Stimulated activated CD4-positive, alpha-beta T cell treated with anti-CD3 and anti-CD28 coated beads, Interleukin-12 subunit alpha, Interleukin-12 subunit beta, amount 100 ng/mL, for 48 hours (primary cell): ENCODE data around the gene MTAP.
A peak's percentile ranks its signal among the peaks of the same experiment; 100 is the strongest.

ENCODE experiments used
- DNase-seq, 3 donors: peaks; one replicate each; pipeline ENCODE4 v3.0.0-alpha.2; 2020; ENCODE audit warnings: low read depth in 2 of 3, low spot score in 1 of 3

The MTAP gene

GRCh38 chr9:21802418-21803000 lies at the start of gene MTAP:
MTAP (plus strand) TSS chr9:21802636; CDS start chr9:21802749, 113 bp downstream.
- DNase-seq: peak; percentile 59 to 72 (median 60)

DNA sequence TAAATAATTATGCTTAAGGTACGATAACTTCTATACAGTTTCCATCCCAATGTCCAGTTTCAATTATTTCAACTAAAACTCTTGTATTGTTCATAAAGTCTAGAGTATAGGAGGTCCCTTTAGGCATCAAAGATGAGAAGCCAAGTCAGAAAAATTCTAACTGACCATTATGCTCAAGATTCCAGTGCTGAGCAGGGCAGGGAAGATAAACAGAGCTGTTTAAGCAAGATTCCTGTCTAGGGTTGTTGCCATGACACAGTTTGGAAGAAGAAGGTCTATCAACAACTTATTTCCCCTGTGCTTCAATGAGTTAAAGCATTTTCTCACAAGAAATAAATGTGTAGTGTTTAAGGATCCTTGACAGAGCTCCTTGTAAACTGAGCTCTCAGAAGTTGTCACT lies 48.9 kb upstream of the MTAP start:
- DNase-seq: no peak

- no peak for DNase-seq
Observed at GRCh38 chr9:21754741-21755140, 47.7 kb upstream of the MTAP start.

GRCh38 chr9:21758540-21758939 lies 43.9 kb upstream of the MTAP start:
- DNase-seq: no peak

- DNase-seq: peak; percentile 7 to 43 (median 18)
Observed at GRCh38 chr9:21761309-21761901, 41.0 kb upstream of the MTAP start.

- DNase-seq: no peak
Observed at GRCh38 chr9:21762064-21762463, 40.4 kb upstream of the MTAP start.

- no peak for DNase-seq
Observed at GRCh38 chr9:21764846-21765245, 37.6 kb upstream of the MTAP start.

- no peak for DNase-seq
Observed at GRCh38 chr9:21766096-21766495, 36.3 kb upstream of the MTAP start.

GRCh38 chr9:21770871-21771560 lies 31.4 kb upstream of the MTAP start:
- no peak for DNase-seq

DNA sequence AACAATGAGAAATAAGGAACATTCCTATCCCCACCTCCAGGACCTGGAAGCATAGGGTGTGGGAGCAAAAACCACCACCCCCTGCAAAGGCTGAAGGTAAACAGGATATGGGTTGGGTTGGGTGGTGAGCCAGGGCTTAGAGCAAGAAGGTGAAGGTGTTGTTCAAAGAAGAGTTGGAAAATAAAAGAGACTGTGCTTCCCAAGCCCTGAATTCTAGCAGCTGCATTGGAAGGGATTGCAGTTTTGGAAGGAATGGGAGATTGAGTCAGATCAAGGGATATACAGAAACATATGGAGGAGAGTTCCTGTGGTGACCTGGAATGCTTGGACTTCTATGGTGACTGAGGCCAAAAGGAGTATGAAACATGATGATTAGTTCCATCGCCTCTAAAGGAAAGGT lies 24.7 kb upstream of the MTAP start:
- DNase-seq: no peak

- no peak for DNase-seq
Observed at GRCh38 chr9:21778304-21778703, 24.1 kb upstream of the MTAP start.

- no peak for DNase-seq
Observed at GRCh38 chr9:21779397-21779796, 23.0 kb upstream of the MTAP start.

DNA sequence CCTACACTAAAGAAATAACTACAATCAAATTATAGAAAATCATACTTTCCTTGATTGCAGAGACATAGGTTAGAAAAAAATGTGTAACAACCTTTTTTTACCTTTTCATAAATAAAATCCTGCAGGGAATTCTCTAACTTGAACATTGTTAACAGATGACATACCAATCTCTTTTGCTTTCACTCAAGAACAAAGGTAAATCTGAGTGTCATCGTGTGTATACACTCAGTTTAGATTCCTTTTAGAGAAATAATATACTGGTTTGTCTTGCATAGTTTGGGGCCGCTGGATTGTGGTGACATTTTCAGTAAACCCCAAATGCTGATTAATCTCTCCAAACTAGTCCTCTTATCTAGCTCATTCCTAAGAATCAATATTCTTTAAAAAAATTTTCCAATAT lies 20.8 kb upstream of the MTAP start:
- DNase-seq: no peak

DNA sequence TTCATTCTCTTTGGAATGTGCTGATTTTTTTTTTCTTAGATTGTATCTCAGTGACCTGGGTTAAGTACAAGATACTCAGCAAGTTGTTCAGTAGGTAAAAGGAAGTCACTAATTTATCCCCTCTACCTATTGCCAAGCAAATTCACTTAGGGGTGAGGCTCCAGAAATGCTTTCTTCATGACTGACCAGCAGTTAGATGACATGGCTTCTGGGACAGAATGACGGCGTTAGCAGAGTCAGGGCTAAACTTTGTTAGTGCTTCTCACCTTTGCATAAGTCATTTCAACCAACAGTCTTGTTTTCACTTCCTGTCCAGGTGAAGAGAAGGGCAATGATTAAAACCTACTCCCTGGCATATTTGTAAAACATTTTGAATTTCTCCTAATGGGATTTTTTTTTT lies 20.2 kb upstream of the MTAP start:
- no peak for DNase-seq

DNA sequence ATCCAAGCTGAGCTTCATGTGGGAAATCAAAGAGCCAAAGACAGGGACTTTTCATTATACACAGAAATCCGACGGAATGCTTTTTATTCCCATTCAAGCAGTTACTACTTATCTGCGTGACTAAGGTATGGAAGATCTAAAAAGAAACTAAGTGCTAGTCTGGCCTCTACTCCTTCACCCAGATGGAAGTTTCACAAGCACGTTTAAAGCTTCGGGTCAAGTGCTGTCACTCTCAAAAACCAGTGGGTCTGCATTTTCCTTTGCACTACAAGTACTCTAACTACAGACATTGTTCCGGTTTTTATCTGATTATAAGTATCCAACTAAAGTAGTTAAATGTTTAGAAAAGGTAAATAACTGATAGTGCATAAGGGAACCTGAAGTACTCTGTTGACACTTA lies 13.7 kb upstream of the MTAP start:
- no peak for DNase-seq

GRCh38 chr9:21789541-21790037 lies 12.8 kb upstream of the MTAP start:
- DNase-seq: peak in 2 of 3 donors; percentile 17 to 46

DNA sequence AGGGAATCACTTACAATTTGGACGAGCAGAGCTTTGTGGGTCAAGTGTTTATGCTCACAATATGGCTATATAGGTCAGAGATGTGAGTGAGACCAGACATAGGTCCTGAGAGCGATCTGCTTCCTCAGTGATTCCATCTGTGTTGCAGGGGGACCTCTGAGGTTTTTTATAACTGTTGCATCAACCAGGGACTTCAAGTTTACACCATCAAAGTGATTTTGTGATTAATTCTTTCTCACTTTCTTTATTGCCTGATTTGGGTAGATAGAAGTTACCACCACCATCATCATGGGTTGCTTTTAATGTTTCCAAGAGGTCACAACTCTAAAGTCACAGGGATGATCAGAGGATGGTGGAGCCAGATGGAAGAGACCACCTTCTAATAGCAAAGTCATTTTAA lies 7.0 kb upstream of the MTAP start:
- no peak for DNase-seq

GRCh38 chr9:21796768-21797167 lies 5.7 kb upstream of the MTAP start:
- DNase-seq: no peak

- no peak for DNase-seq
Observed at GRCh38 chr9:21800931-21801682, 1.3 kb upstream of the MTAP start.

- DNase-seq: no peak
Observed at GRCh38 chr9:21801683-21802417, 586 bp upstream of the MTAP start.

DNA sequence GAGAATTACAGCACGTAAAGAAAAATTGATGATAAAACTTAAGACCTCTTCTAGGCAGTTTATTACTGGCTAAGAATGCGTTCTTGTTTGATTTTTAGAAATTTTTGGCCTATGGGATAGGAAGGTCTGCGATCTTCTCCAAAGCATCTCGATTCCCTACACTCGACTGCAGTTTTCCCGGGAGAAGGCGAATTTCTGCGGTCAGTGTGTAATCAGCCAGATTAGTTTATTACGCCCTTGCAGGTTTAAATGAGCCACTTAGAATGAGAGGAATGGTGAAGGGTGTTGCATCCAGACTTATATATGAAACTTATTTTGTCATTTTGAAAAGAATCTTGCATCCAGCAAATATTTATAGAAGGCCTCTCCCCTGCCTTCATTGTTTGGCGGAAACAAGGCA lies 1.2 kb downstream of the MTAP start:
- DNase-seq: no peak
